Lung (tissue), 12 donors: ENCODE measurements around the gene GNG12. TPM values are rescaled to one million over a fixed set of nuclear protein-coding genes. Genes with fewer than 3 reads are reported as not detected.

Experiments
- ATAC-seq: fragments of 200-7000 bp; cut with Tn5 transposase; one replicate; pipeline ENCODE4 v1.9.1; 2020; ENCODE audit warnings: moderate number of reproducible peaks; ENCODE audit not compliant: insufficient read depth, low FRiP score
- DNase-seq, 3 donors: peaks; one replicate each; pipeline ENCODE4 v3.0.0-alpha.2; 2013 to 2017
- H3K27ac ChIP-seq, 2 donors: one replicate each; pipeline ENCODE4 v1.5.1; 2013; ENCODE audit warnings: mild to moderate bottlenecking in 2 of 2, moderate library complexity in 2 of 2, control low read depth in 1 of 2, inconsistent platforms in 1 of 2, low read depth in 1 of 2, low read length in 1 of 2
- H3K27me3 ChIP-seq, 3 donors: one replicate each; pipeline ENCODE4 v1.5.1; 2013; ENCODE audit warnings: low read length in 2 of 3; ENCODE audit not compliant: control insufficient read depth in 3 of 3, insufficient read depth in 3 of 3
- H3K36me3 ChIP-seq, 4 donors: one replicate each; pipeline ENCODE4 v1.5.1; 2013; ENCODE audit warnings: low read length in 4 of 4, mild to moderate bottlenecking in 1 of 4, moderate library complexity in 1 of 4; ENCODE audit not compliant: control insufficient read depth in 4 of 4, insufficient read depth in 4 of 4
- H3K4me1 ChIP-seq, 5 donors: one replicate each; pipeline ENCODE4 v1.5.1; 2013; ENCODE audit warnings: low read length in 5 of 5, mild to moderate bottlenecking in 2 of 5, moderate library complexity in 1 of 5; ENCODE audit not compliant: control insufficient read depth in 5 of 5, insufficient read depth in 5 of 5
- H3K4me3 ChIP-seq: one replicate; pipeline ENCODE4 v1.5.1; 2013; ENCODE audit warnings: mild to moderate bottlenecking, control low read depth, moderate library complexity
- H3K9ac ChIP-seq, 2 donors: one replicate each; pipeline ENCODE4 v1.5.1; 2013; ENCODE audit warnings: low read length in 2 of 2, control low read depth in 1 of 2; ENCODE audit not compliant: insufficient read depth in 1 of 2
- H3K9me3 ChIP-seq, 4 donors: one replicate each; pipeline ENCODE4 v1.5.1; 2013; ENCODE audit warnings: low read length in 3 of 4, mild to moderate bottlenecking in 1 of 4, moderate library complexity in 1 of 4; ENCODE audit not compliant: control insufficient read depth in 4 of 4, insufficient read depth in 3 of 4
- WGBS, 2 donors: extraction: QIAGEN DNeasy Blood & Tissue Kit; methylation state at CpG; one replicate each; pipeline ENCODE4 v1.1.7; 2013; 5-methylcytosine and 5-hydroxymethylcytosine counted together
- polyA plus RNA-seq, 2 donors: library from polyadenylated mRNA; stranded (reverse); fragments of 200-250 nt; gene quantifications; one replicate each; pipeline ENCODE4 v1.2.1, GENCODE V29; 2013
- total RNA-seq, 2 donors: library from RNA; depleted of rRNA in 1 of 2; stranded (reverse); fragments of >200 nt in 1 of 2; gene quantifications; one replicate each; pipeline ENCODE4 v1.2.1, GENCODE V29; 2014 to 2021
- TF ChIP-seq, protein P1 (sequence below): IDR thresholded peaks from 2 replicates; pipeline ENCODE4 v1.5.1; 2012; ENCODE audit warnings: mild to moderate bottlenecking; ENCODE audit errors: control extremely low read depth, extremely low read depth
- donor health status: control.
- donor health status: control.
- donor health status: Bipolar disorder and iron deficiency.
- donor health status: healthy.
- donor health status: DM: yes; HTN: yes; CAD: no.

The GNG12 gene
- total and polyA plus RNA-seq, 4 donors: 14.0 to 68.4 (median 32.1) TPM

DNA sequence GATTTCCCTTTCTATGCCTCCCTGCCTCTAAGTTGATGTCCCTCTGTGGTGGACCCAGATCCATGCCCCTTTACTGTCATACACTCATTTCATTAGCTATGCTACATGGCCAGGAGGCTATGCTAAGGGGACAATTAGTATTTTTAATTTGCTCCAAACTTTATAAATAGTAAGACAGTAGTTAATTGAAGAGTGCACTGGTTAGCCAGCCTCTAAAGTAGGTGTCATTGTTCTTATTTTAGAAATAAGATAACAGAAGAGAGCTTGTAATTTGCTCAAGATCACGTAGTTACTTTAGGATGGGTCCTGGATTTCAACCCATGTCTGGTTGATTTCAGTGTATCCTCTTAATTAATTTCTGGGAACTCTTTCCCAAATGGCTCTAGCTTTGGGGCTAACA, 29.4 kb upstream of the GNG12 start:
- ATAC-seq: no peak
- Histone ChIP-seq H3K4me3 (no peak overlapping the region), H3K36me3 (no peaks in the 10 kb centered on the region), H3K27me3 (no peaks in the 10 kb centered on the region), H3K9ac (no peak overlapping the region), H3K9me3 (no peaks in the 10 kb centered on the region), H3K4me1 (peaks cover 0 to 9% (median 0%) of the 10 kb centered on the region in 5 donors), H3K27ac (no peak overlapping the region)
- DNase-seq: no peak
- WGBS, 2 donors: 85 to 91% methylated on average over 1 of the region's 1 CpG
- TF ChIP-seq, protein P1, sequence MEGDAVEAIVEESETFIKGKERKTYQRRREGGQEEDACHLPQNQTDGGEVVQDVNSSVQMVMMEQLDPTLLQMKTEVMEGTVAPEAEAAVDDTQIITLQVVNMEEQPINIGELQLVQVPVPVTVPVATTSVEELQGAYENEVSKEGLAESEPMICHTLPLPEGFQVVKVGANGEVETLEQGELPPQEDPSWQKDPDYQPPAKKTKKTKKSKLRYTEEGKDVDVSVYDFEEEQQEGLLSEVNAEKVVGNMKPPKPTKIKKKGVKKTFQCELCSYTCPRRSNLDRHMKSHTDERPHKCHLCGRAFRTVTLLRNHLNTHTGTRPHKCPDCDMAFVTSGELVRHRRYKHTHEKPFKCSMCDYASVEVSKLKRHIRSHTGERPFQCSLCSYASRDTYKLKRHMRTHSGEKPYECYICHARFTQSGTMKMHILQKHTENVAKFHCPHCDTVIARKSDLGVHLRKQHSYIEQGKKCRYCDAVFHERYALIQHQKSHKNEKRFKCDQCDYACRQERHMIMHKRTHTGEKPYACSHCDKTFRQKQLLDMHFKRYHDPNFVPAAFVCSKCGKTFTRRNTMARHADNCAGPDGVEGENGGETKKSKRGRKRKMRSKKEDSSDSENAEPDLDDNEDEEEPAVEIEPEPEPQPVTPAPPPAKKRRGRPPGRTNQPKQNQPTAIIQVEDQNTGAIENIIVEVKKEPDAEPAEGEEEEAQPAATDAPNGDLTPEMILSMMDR: no peak

DNA sequence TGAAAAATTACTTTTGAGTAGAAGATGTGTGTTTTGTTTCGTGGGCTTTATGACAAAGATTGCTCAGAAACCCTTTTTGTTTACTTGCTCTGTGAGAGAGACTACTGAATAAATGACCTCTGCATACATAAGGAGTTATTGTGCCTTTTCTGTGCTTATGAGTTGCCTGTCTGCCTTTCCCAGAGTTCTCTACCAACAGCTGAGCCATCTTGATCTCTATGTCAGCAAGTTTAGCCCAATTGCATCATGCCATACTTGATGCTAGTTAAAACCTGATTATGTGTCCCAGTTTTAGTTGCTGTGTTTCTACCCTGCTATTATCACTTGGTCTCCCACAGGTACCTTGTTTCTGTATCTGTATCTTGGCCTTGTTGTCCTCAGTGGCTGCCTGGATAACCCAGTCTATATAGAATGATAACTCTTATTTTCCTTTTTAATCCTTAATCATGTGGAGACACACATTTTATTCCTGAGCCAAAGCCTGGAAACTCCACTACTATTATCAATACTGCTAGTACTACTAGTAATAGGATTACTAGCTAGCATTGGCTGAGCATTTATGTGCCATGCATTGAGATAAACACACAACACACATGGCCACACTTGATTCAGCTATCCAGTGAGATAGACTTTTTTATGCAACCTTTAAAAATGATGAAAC, 28.7 kb upstream of the GNG12 start:
- H3K27me3 ChIP-seq: no peaks in the 10 kb centered on the region
- H3K9ac ChIP-seq: no peak overlapping the region
- ATAC-seq: no peak
- TF ChIP-seq, protein P1: no peak
- H3K4me1 ChIP-seq: peaks cover 0 to 9% (median 0%) of the 10 kb centered on the region in 5 donors
- no peak overlapping the region for H3K27ac ChIP-seq
- WGBS, 2 donors: 77 to 83% methylated on average over 1 of the region's 1 CpG
- no peak overlapping the region for H3K4me3 ChIP-seq
- H3K9me3 ChIP-seq: no peaks in the 10 kb centered on the region
- H3K36me3 ChIP-seq: no peaks in the 10 kb centered on the region
- no peak for DNase-seq

DNA sequence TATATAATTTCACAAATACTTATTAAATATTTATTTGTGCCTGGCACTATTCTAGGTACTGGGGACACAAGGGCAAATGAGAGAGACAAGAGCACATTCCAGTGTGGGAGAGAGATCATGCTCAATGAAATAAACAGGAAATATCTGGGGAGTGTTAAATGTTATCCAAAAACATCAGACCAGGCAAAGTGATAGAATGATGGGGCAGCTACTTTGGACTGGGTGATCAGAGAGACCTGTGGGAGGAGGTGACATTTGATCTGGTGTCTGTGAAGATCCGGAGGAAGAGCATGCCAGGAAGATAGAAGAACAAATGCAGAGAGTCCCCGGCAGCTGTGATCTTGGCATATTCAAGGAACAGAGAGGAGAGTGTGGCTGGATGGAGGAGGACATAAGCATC, 27.5 kb upstream of the GNG12 start:
- DNase-seq (no peak), ATAC-seq (no peak)
- peaks cover 0 to 9% (median 0%) of the 10 kb centered on the region in 5 donors for H3K4me1 ChIP-seq
- no peak overlapping the region for H3K9ac ChIP-seq
- no peaks in the 10 kb centered on the region for H3K27me3 ChIP-seq
- no peak overlapping the region for H3K4me3 ChIP-seq
- H3K36me3 ChIP-seq: no peaks in the 10 kb centered on the region
- 52 to 83% methylated on average over 2 of the region's 2 CpGs for WGBS, 2 donors
- TF ChIP-seq, protein P1: no peak
- H3K27ac ChIP-seq: no peak overlapping the region
- H3K9me3 ChIP-seq: no peaks in the 10 kb centered on the region

DNA sequence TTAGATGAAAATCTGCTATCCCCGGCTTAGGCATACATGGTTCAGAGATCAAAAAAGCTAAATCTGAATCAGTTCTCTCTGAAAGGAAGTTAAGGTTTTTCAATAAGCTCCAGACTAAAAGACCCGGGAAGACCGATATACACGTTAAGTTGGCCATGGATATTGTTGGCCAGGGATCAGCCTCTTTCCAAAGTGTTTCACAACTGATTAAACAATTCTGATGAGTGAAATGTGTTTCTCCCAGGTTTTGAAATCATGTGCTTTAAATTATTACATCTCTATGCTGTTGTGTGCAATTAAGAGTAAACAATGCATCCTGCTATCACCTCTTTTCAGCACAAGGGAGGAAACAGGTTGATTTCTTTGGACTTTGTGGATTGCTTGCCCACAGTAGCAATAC, 23.7 kb upstream of the GNG12 start:
- Histone ChIP-seq H3K9ac (no peak overlapping the region), H3K4me1 (peaks cover 0 to 2% (median 0%) of the 10 kb centered on the region in 5 donors), H3K4me3 (no peak overlapping the region), H3K27me3 (no peaks in the 10 kb centered on the region), H3K27ac (no peak overlapping the region), H3K9me3 (no peaks in the 10 kb centered on the region), H3K36me3 (no peaks in the 10 kb centered on the region)
- DNase-seq (no peak), ATAC-seq (no peak)
- 79 to 94% methylated on average over 4 of the region's 4 CpGs for WGBS, 2 donors
- TF ChIP-seq, protein P1: no peak
